Ovary (tissue), 3 donors: ENCODE data around the gene PLXNA4.

Experiments used
- CTCF ChIP-seq, 3 donors: fragments of 450-650 bp in 2 of 3; fragments of 200-600 bp in 1 of 3; IDR thresholded peaks; one replicate each; pipeline versions ENCODE4 v1.5.1 to v1.8.0; 2016 to 2022; ENCODE audit warnings: antibody characterized with exemption in 3 of 3, mild to moderate bottlenecking in 1 of 3
- POLR2A ChIP-seq: fragments of 450-650 bp; IDR thresholded peaks from one replicate; pipeline ENCODE4 v1.6.1; 2017; ENCODE audit warnings: antibody characterized with exemption, mild to moderate bottlenecking, moderate library complexity
- donor health status: DM: no; HTN: no; CAD: no.

DNA sequence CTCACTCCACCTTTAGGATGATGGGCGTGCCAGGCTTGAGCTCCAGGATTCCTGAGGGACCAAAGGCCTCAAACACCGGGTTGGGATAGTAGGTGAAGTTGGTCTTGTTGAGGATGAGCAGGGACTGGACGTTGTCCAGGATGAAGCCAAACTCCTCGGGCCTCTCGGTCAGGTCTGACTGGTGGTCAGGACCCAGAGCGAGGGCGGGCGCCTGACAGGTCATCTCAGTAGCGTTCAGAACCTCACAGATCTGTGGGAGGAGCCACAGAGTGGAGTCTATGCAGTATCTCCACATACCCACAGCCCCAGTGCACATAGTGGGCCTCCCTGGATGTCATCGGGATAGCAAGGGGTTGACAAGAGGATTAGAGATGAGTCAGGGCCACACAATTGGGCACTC lies 394.9 kb downstream of the PLXNA4 start:
- no peak for TF ChIP-seq POLR2A
- no peak for TF ChIP-seq CTCF (IDR thresholded peaks at IDR 0.05)
